GM12872 (cell line): ENCODE measurements around the gene LRRC25.

Experiments
- CTCF ChIP-seq: IDR thresholded peaks from 3 replicates; pipeline ENCODE4 v1.5.1; 2011; ENCODE audit warnings: low read depth, mild to moderate bottlenecking, low read length, moderate library complexity; ENCODE audit not compliant: insufficient read depth

Gene LRRC25

GRCh38 chr19:18364826-18365528 lies 32.4 kb downstream of the LRRC25 start:
- no peak for TF ChIP-seq CTCF

- TF ChIP-seq CTCF = no peak
Measured at GRCh38 chr19:18363787-18364186, 33.6 kb downstream of the LRRC25 start.

GRCh38 chr19:18362934-18363542 lies 34.4 kb downstream of the LRRC25 start:
- no peak for TF ChIP-seq CTCF

GRCh38 chr19:18361646-18362045 lies 35.8 kb downstream of the LRRC25 start:
- no peak for TF ChIP-seq CTCF

GRCh38 chr19:18357041-18357440 lies 40.4 kb downstream of the LRRC25 start:
- TF ChIP-seq CTCF = no peak

- TF ChIP-seq CTCF = no peak
Measured at GRCh38 chr19:18353378-18354005, 43.9 kb downstream of the LRRC25 start.

- no peak for TF ChIP-seq CTCF
Measured at GRCh38 chr19:18351544-18351943, 45.9 kb downstream of the LRRC25 start.
